COR-L47 (cell line): ENCODE data around the gene ZNF865.

Experiments used
- DNase-seq: peaks from one replicate; lab custom pipeline; 2025; lab: John Stamatoyannopoulos, UW

The ZNF865 gene

DNA sequence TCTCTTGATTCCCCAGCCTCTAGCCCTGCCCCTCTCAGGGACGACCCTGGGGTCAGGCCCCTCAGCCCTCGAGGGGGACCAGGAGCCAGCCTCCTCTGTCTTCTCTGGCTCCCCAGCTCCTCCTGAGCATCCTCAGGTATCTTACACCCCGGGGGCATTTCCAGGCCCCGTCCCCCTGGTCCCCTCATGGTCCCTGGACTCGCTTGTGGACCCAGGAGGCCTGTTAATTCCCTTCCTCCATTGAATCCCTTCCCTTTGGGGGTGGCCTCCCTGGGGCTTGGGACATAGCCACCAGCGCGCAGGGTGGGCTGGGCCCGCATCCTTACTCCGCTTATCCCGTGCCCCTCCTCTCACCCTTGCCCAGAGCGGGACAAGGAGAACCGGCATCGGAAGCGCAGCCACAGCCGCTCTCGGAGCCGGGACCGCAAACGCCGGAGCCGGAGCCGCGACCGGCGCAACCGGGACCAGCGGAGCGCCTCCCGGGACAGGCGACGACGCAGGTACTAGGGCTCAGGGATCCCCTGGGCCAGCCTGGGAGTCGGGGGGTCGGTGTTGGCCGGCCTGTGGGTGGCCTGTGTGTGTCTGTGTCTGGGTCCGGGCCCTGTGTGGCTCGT lies 53.5 kb downstream of the ZNF865 start:
- DNase-seq: no peak

DNA sequence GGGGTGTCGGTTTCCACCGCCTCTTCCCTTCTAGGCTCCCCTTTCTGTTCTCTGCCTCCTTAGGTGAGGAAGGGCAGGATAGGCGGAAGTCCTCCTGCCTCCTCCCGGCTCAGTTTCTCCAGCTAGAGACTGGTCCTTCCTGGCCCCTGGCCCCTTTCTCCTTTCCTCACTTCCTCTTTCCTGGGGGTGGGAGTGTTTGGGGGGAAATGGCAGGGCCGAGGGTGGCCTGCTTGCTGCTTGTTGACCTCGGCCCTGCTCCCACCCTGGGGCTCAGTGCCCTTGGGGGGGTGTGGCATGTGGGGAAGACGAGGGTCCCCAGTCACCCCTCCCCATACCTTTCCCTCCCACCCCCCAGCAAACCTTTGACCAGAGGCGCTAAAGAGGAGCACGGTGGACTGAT lies 54.4 kb downstream of the ZNF865 start:
- no peak for DNase-seq

DNA sequence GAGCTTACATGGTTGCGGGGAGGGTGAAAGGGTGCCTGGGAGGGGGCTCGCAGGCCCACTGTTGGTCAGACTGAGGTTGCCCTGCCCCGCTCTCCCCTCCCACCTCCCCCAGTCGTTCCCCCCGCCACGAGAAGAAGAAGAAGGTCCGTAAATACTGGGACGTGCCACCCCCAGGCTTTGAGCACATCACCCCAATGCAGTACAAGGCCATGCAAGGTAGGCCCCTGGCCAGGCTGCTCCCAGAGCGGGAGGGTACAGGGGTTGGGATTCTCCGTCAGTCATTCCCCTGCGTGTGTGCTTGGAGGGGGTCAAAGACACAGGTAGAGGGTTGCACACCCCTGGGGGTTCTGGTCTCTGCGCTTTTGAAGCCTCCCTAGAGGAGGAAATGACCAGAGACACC lies 55.0 kb downstream of the ZNF865 start:
- no peak for DNase-seq

DNA sequence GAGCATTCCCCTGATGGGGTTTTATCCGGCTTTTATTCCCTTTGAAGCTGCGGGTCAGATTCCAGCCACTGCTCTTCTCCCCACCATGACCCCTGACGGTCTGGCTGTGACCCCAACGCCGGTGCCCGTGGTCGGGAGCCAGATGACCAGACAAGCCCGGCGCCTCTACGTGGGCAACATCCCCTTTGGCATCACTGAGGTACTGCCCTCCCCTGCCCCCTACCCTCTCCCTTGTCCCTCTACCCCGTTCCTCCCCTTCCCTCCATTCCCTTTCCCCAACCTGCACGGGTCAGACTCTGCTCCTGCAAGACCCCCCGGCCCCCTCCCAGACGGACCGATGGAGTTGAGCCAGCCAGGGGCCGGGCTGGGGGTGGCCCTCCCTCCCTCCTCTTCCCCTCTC lies 55.5 kb downstream of the ZNF865 start:
- no peak for DNase-seq

DNA sequence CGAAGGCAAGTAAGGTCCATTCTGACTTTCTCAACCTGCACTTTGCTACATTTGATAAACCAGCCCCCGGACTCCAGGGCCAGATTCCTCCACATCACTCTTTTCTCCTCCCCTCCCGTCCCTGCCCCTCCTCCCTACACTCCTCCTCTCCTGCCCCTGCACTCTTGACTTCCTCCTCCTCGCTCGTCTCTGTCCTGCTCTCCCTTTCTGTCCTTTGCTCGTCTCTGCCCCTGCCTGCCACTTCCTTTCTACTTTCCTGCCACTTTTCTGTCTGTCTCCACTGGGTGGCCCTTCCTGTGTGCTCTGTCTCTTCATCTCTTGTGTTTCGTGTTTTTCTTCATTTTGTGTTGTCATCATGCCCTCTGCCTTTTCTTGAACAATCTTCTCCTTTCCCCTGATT lies 56.4 kb downstream of the ZNF865 start:
- DNase-seq: no peak

DNA sequence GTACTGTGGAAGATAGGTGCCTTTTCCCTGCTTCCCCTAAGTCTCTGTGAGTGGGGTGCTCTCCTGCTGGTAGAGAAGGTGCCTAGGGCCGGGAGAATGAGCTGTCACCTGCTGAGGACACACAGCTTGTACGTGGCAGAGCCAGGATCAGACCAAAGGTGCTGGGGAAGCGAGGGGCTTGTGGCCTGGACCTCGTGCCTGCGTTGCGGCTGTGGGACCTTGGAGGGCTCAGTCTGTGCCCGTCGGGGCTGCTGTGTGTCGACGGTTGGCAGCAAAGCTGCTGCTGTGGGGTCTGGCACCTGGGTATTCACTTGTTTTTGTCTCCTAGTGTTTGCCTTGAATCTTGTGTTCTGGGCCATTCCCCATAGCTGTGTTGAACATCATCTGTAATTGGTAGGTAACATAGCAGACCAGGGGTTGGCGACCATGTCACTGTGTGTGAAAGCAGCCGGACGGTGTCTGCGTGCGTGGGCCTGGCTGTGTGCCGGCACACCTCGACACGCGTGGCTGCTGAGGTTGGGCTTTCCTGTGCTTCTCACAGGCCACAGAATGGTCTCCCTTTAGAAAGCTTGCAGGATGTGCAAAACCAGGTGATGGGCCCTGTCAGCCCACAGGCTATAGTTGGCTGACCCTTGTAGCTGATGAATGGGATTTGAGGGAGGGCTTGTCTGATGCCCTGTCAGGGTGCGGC lies 58.5 kb downstream of the ZNF865 start:
- DNase-seq: no peak

DNA sequence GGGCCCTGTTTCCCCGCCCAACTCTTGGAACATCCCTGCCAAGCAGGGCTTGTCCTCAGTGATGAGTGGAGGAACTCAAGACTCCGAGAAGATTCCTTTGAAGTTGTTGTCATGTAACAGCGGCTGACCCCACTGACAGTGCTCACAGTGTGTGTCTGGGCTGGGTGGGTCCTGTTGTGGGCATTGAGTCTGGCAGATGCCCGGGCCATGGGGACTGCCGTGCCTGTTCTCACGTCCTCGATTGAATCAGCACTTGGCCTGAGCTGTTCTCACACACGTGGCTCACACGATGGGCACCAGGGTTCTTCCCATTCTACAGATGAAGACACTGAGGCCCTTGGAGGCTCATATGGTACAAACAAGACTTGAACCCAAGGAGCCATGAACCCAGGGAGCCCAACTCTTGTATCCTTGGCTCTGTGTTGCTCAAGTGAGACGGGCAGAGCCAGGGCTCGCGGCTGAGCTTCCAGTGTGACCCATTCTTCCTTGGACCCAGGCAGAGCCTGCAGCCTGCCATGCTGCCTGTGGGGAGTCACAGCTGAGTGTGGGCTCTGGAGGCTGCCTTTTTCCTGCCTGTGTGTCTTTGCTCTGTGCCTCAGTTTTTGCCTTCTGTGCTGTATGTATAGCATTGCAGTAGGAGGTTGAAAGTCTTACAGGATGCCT lies 61.0 kb downstream of the ZNF865 start:
- no peak for DNase-seq
